Activated T-cell treated with anti-CD3 and anti-CD28 coated beads, Interleukin-2, amount 50 U/mL, for 1 hour (primary cell): ENCODE data around the gene TSPO2.

Source experiments
- DNase-seq: peaks from one replicate; pipeline ENCODE4 v3.0.0-alpha.2; 2020

TSPO2 gene

GRCh38 chr6:41027799-41028560, 14.3 kb upstream of the TSPO2 start:
- peak; percentile 83 for DNase-seq

- no peak for DNase-seq
Measured at GRCh38 chr6:41028561-41029412, 13.5 kb upstream of the TSPO2 start.

DNA sequence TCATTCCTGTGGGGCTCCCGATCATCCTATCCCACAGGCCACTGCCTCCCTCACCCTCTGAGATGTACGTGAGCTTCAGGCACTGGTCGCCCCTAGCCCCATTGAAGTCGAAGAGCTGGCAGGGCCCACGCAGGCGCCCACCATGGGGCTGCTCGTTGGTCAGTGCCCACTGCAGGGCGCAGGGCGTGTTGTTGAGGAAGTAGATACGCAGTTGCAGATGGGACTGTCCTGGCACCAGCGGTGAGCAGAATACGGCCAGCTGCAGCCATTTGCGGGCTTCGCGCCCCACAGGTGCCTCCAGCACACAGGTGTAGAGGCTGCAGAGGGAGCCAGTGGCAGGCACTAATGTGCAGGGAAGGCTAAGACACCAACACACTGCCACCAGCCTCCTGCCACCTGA, 9.4 kb upstream of the TSPO2 start:
- no peak for DNase-seq

DNA sequence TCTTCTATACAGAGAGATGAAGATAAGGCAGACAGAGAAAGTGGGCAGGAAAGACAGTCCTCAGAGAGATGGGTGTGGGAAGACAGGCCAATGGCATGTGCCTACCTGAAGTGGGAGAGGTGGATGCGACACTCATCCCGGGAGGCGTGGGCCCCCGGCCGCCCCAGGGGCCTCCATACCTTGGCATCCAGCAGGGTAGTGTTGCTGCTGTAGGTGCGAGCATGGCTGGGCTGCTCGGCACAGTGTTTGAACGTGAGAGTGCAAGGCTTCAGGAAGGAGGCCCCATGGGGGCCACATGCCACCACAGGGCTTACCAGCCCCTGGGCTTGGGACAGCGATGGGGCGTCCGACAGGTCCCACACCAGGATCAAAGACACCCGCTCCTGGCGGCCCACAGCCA, 8.5 kb upstream of the TSPO2 start:
- no peak for DNase-seq

DNA sequence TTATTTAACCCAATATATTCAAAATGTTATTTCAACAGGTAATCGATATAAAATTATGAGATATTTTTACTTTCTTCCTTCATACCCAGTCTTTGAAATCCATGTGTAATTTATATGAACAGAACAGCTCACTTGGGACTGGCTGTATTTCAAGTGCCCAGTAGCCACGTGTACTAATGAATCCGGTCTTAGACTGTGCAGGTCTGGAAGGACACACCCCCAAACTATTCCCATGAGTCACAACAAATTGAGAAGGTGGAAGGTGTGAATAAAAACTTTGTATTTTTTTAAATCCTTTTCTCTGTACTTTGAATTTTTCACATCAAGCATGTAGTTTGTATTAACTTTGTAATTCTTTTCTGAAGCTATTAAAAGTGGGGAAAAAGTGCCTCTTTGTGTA, 6.1 kb upstream of the TSPO2 start:
- DNase-seq, result no peak

GRCh38 chr6:41036601-41037000, 5.7 kb upstream of the TSPO2 start:
- no peak for DNase-seq

- no peak for DNase-seq
Measured at GRCh38 chr6:41037107-41037900, 5.0 kb upstream of the TSPO2 start.

GRCh38 chr6:41038205-41038604, 4.1 kb upstream of the TSPO2 start:
- no peak for DNase-seq

- DNase-seq, result peak; percentile 50
Measured at GRCh38 chr6:41039060-41039998, 2.9 kb upstream of the TSPO2 start, which contains the start of gene UNC5CL. Gene UNC5CL, minus strand, starts transcription at chr6:41039221. Its CDS starts 4,147 bp downstream, at chr6:41035074.

DNA sequence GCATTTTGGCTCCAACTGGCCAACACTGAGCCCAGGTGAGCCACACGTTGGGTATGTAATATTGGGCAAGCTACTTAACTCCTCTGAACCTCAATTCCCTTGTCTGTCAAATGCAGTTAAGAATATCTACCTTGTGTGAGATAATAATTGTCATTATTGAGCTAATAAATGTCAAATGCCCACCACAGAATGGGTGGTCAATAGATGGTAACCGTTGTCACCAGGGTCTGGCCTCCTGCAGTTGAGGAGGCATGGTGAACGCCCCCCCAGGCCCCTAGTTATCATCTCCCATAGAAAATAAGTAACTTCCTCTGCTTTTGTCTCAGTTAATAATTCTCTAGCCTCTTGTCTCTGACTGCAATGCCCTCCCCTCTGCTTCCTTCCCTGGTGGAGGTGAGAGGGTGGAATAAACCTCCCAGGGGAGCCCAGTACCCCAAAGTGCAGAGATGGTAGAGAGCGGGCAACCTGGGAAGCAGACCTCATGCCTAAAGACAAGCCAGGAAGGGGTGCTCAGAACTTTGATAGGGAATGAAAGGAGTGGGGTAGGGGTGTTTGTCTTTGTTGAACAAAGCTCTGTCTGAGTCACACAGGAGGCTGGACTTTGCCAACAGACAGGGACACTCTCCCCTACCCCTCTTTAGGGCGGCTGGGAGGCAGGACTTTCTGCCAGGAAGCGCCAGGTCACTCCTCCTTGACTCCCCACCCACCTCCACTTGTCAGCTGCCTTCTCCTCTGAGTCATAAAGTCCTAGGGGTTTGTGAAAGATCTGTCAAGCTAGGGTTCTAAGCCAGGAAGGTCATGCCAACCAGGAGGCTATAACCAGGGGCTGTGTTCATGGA, 1.9 kb upstream of the TSPO2 start:
- DNase-seq, result no peak

GRCh38 chr6:41040940-41041536, 1.2 kb upstream of the TSPO2 start:
- no peak for DNase-seq

DNA sequence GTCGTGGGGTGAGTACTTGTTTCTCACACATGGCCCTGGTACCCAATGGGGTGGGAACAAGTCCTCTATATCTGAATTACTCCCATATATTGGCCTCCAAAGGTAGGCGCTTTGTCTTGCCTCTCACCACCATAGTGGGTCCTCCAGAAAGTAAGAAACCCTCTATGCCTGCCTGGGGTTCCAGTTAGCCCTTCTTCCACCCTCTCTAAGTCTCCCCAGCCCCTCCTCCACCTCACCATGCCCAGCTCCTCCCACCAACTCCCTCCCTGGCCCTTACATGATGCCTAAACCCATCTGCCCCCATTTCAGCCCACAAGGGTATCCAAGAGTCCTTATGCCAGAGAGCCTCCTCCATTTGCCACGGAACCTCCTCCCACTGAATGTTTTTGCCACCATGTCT, 884 bp downstream of the TSPO2 start:
- DNase-seq, result no peak

DNA sequence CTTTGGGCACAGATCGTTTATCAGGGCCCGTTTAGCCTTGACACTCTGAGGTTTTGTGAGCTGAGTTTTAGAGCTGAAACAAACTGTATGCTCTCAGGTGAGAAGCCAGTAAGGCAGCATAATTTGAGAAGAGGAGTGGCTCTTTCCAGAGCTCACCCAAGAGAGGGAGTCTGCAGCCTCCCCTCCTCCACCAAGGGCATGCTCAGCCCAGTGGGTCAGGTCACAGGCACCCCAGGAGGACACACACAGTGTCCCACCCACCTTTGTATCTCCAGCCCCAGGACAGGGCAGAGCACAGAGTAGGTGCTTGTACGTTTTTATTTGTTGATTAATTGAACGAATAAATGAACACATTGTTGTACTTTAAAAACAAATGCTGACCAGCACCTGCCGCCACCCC, 3.4 kb downstream of the TSPO2 start:
- DNase-seq, result no peak

DNA sequence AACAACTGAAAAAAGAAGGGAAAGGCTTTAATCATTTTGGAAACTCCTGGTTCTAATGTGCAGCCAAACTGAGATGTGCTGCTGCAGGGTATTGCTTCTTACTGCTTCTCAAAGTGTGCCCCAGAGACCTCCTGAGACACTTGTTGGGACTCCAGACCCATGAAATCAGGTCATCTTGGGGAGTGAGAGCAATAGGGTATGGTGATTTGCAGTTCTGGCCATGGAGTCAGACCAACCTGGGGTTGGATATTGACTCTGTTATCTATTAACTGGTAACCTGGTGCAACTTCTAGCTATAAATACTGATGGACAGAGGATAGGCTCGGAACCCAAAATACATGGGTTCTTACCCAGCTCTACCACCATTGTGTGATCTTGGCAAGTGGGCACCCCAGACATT, 3.8 kb downstream of the TSPO2 start:
- DNase-seq, result no peak

DNA sequence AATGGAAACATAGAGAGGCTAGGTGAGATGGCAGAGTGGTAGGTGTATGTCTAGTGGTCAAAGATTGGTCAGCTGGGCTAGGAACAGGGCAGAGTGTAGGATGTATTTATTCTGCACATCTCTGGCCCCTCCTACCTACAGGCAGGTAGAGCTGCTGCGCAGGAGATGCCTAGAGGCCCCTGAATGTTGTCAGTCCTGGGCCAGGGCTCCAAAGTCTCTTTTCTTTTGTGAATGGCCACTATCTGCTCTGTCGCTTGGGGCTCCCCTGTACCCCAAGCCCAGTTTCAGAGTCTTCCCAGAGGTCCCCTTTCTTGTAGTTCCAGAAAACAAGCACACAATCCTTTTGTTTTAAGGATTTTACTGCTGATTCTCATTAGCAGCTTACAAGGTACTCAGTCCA, 5.0 kb downstream of the TSPO2 start:
- no peak for DNase-seq

GRCh38 chr6:41047745-41048732, 5.8 kb downstream of the TSPO2 start:
- no peak for DNase-seq

- no peak for DNase-seq
Measured at GRCh38 chr6:41049521-41049920, 7.3 kb downstream of the TSPO2 start.

- DNase-seq, result no peak
Measured at GRCh38 chr6:41049955-41050354, 7.7 kb downstream of the TSPO2 start.

GRCh38 chr6:41050536-41050935, 8.3 kb downstream of the TSPO2 start:
- no peak for DNase-seq

DNA sequence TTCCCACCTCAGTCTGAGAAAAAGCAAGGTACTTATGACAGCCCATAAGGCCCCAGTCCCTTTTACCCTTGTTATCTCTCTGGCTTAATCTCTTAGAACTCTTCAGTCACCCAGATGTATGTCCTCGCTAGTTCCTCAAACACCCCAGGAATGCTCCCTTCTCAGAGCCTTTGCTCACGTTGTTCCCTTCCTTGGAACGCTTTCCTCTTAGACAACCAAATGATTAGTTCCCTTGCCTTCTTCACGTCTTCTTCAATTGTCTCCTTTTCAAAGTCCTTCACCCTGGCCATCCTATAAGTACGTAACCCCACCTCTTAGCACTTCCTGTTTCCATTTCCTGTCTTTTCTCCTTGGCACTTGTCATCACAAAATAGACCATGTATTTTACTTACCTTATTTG, 9.6 kb downstream of the TSPO2 start:
- no peak for DNase-seq
